GM23338 (cell line): ENCODE data around the gene CASS4. TPM values are rescaled to one million over a fixed set of nuclear protein-coding genes. Genes with fewer than 3 reads are reported as not detected.

Source experiments
- ATAC-seq: fragments of 200-7000 bp; cut with Tn5 transposase; 3 replicates; pipeline ENCODE4 v1.9.1; 2020
- DNase-seq: peaks from one replicate; pipeline ENCODE4 v3.0.0-alpha.2; 2015; ENCODE audit warnings: low spot score
- H2AFZ ChIP-seq: fragments of 200-600 bp; sonication (generic); 2 replicates; pipeline ENCODE4 v1.8.0; 2016; ENCODE audit warnings: antibody characterized with exemption, mild to moderate bottlenecking, moderate library complexity
- H3F3A ChIP-seq: fragments of 200-600 bp; sonication (generic); replicated peaks from 2 replicates; pipeline ENCODE4 v1.8.0; 2017; ENCODE audit warnings: antibody characterized with exemption, mixed run types, low read depth
- H3K27ac ChIP-seq: fragments of 200-600 bp; sonication (generic); 2 replicates; pipeline ENCODE4 v1.6.1; 2016; ENCODE audit warnings: low read depth
- H3K27me3 ChIP-seq: fragments of 200-600 bp; sonication (generic); 2 replicates; pipeline ENCODE4 v1.8.0; 2016; ENCODE audit warnings: mild to moderate bottlenecking, mixed run types, moderate library complexity; ENCODE audit not compliant: insufficient read depth
- H3K36me3 ChIP-seq: fragments of 200-600 bp; sonication (generic); 2 replicates; pipeline ENCODE4 v1.8.0; 2016; ENCODE audit warnings: mild to moderate bottlenecking; ENCODE audit not compliant: insufficient read depth
- H3K4me1 ChIP-seq: fragments of 200-600 bp; sonication (generic); 2 replicates; pipeline ENCODE4 v1.8.0; 2016; ENCODE audit warnings: mild to moderate bottlenecking, moderate library complexity; ENCODE audit not compliant: insufficient read depth
- H3K4me2 ChIP-seq: fragments of 200-600 bp; sonication (generic); 2 replicates; pipeline ENCODE4 v1.7.1; 2017; ENCODE audit warnings: mixed run types
- H3K4me3 ChIP-seq: fragments of 200-600 bp; sonication (generic); 2 replicates; pipeline ENCODE4 v1.6.1; 2016; ENCODE audit warnings: mixed run types
- H3K79me2 ChIP-seq: fragments of 200-600 bp; sonication (generic); replicated peaks from 2 replicates; pipeline ENCODE4 v1.8.0; 2017; ENCODE audit warnings: mild to moderate bottlenecking; ENCODE audit not compliant: insufficient read depth
- H3K9me2 ChIP-seq: fragments of 200-600 bp; sonication (generic); 2 replicates; pipeline ENCODE4 v1.8.0; 2017; ENCODE audit not compliant: insufficient read depth
- H4K20me1 ChIP-seq: fragments of 200-600 bp; sonication (generic); replicated peaks from 2 replicates; pipeline ENCODE4 v1.8.0; 2017; ENCODE audit warnings: mild to moderate bottlenecking; ENCODE audit not compliant: insufficient read depth
- H3K27ac Mint-ChIP-seq: 2 replicates; pipeline ENCODE4 v1.8.0; 2020; ENCODE audit warnings: inconsistent platforms, mild to moderate bottlenecking, moderate library complexity, mixed read lengths
- H3K27me3 Mint-ChIP-seq: 3 replicates; pipeline ENCODE4 v1.8.0; 2022; ENCODE audit warnings: low read depth, mild to moderate bottlenecking, moderate library complexity, mixed read lengths, inconsistent platforms; ENCODE audit not compliant: insufficient read depth, poor library complexity
- H3K36me3 Mint-ChIP-seq: 3 replicates; pipeline ENCODE4 v1.8.0; 2021; ENCODE audit warnings: low read depth, mild to moderate bottlenecking, inconsistent platforms, moderate library complexity, mixed read lengths
- H3K4me1 Mint-ChIP-seq: 3 replicates; pipeline ENCODE4 v1.8.0; 2020; ENCODE audit warnings: mild to moderate bottlenecking, inconsistent platforms, mixed read lengths
- H3K4me3 Mint-ChIP-seq: 3 replicates; pipeline ENCODE4 v1.8.0; 2021; ENCODE audit warnings: moderate library complexity, mild to moderate bottlenecking, inconsistent platforms, mixed read lengths
- H3K9me3 Mint-ChIP-seq: 3 replicates; pipeline ENCODE4 v1.8.0; 2020; ENCODE audit warnings: moderate library complexity, mild to moderate bottlenecking, inconsistent platforms, mixed read lengths
- CREB1 ChIP-seq: fragments of 250-450 bp; sonication (Bioruptor Pico); IDR thresholded peaks from 2 replicates; pipeline ENCODE4 v1.5.0; 2020; ENCODE audit warnings: low read depth, mild to moderate bottlenecking, moderate library complexity
- EZH2 ChIP-seq: fragments of 200-600 bp; sonication (generic); IDR thresholded peaks from one replicate; pipeline ENCODE4 v1.8.0; 2017; ENCODE audit warnings: antibody characterized with exemption, mild to moderate bottlenecking, low read depth; ENCODE audit not compliant: unreplicated experiment
- EZH2phosphoT487 ChIP-seq: fragments of 200-600 bp; sonication (generic); IDR thresholded peaks from one replicate; pipeline ENCODE4 v1.8.1; 2018; ENCODE audit warnings: antibody characterized with exemption; ENCODE audit not compliant: unreplicated experiment
- JUNB ChIP-seq: IDR thresholded peaks from one replicate; pipeline ENCODE4 v1.6.1; 2016; ENCODE audit warnings: antibody characterized with exemption; ENCODE audit not compliant: unreplicated experiment
- NANOG ChIP-seq: IDR thresholded peaks from 2 replicates; pipeline ENCODE4 v1.6.1; 2016; ENCODE audit warnings: antibody characterized with exemption, borderline replicate concordance
- POLR2AphosphoS5 ChIP-seq: IDR thresholded peaks from 2 replicates; pipeline ENCODE4 v1.6.1; 2016; ENCODE audit warnings: antibody characterized with exemption, low read depth
- STAT1 ChIP-seq: IDR thresholded peaks from one replicate; pipeline ENCODE4 v1.6.1; 2016; ENCODE audit warnings: antibody characterized with exemption; ENCODE audit not compliant: unreplicated experiment
- ZNF114 ChIP-seq: fragments of 250-450 bp; sonication (Bioruptor Pico); IDR thresholded peaks from 2 replicates; pipeline ENCODE4 v1.5.0; 2020; ENCODE audit warnings: mild to moderate bottlenecking, moderate library complexity
- ZNF331 ChIP-seq: fragments of 250-450 bp; sonication (Bioruptor Pico); IDR thresholded peaks from 2 replicates; pipeline ENCODE4 v1.5.0; 2020; ENCODE audit warnings: low read depth, mild to moderate bottlenecking, moderate library complexity
- polyA plus RNA-seq: library from polyadenylated mRNA; unstranded; fragments of >200 nt; fragmentation: Nextera tagmentation; extraction: Ambion mirVana; gene quantifications from 2 replicates; pipeline ENCODE4 v1.2.1, GENCODE V29; 2016
- total RNA-seq: library from RNA; depleted of rRNA; stranded (reverse); fragments of >200 nt; shearing (Covaris generic); gene quantifications from 2 replicates; pipeline ENCODE4 v1.2.3, GENCODE V29; 2014
- TF ChIP-seq, protein P1 (sequence below), 2 experiments: fragments of 200-600 bp in 1 of 2; sonication (generic) in 1 of 2; conservative IDR thresholded peaks; 2 replicates each; pipeline versions ENCODE4 v1.5.1 to v1.6.1; 2016 to 2017; ENCODE audit warnings: antibody characterized with exemption in 2 of 2, low read depth in 2 of 2, mild to moderate bottlenecking in 2 of 2, moderate library complexity in 1 of 2
- TF ChIP-seq, protein P2 (sequence below): fragments of 250-450 bp; sonication (Bioruptor Pico); IDR thresholded peaks from 2 replicates; pipeline ENCODE4 v1.5.0; 2020; ENCODE audit warnings: mild to moderate bottlenecking, moderate library complexity
- TF ChIP-seq, protein P3 (sequence below): IDR thresholded peaks from one replicate; pipeline ENCODE4 v1.6.1; 2018; ENCODE audit warnings: antibody characterized with exemption; ENCODE audit not compliant: unreplicated experiment
- TF ChIP-seq, protein P4 (sequence below): IDR thresholded peaks from 2 replicates; pipeline ENCODE4 v1.6.1; 2016; ENCODE audit warnings: antibody characterized with exemption

Gene CASS4
- total and polyA plus RNA-seq, 2 experiments from 2014 or later: not detected

DNA sequence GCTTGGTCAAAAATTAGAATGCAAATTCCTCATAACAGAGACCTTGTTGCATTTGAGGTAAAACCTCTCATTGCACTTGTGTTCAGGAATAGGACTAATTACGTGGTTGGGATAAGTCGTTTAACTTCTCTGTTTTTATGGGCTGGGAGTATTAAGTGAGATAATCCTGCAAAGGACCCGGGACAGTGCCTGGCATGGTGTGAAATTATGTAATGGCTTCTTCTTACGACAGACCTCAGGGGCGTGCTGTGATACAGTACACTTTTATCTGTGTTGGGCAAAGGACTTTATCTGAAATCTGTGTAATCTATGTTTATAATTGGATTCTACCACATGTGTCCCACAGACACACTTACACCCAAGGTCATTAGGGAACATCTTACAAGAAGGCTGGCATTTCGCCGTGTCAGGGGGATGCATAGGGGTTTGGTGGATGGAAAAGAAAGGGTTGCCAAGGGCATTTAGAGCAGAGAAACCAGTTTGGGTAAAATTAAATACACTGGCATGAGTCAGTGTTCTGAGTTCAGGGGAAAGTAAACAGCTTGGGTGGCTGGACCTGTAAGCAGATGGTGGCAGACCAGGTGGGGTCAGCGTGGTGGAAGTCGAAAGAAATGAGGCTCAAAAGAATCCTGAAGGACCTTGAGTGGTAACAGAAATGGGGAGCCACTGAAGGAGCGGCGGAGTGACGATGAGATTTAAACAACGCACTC lies 39.2 kb downstream of the CASS4 start:
- no peaks in the 10 kb centered on the region for H3K4me1 ChIP-seq
- TF ChIP-seq ZNF331 (CRISPR knock-in tag) (no peak), ZNF114 (CRISPR knock-in tag) (no peak), EZH2phosphoT487 (no peak), JUNB (no peak), STAT1 (no peak), CREB1 (no peak), NANOG (no peak), POLR2AphosphoS5 (no peak), EZH2 (no peak)
- TF ChIP-seq, protein P1, sequence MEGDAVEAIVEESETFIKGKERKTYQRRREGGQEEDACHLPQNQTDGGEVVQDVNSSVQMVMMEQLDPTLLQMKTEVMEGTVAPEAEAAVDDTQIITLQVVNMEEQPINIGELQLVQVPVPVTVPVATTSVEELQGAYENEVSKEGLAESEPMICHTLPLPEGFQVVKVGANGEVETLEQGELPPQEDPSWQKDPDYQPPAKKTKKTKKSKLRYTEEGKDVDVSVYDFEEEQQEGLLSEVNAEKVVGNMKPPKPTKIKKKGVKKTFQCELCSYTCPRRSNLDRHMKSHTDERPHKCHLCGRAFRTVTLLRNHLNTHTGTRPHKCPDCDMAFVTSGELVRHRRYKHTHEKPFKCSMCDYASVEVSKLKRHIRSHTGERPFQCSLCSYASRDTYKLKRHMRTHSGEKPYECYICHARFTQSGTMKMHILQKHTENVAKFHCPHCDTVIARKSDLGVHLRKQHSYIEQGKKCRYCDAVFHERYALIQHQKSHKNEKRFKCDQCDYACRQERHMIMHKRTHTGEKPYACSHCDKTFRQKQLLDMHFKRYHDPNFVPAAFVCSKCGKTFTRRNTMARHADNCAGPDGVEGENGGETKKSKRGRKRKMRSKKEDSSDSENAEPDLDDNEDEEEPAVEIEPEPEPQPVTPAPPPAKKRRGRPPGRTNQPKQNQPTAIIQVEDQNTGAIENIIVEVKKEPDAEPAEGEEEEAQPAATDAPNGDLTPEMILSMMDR (conservative IDR thresholded peaks at IDR 0.05; ENCODE audit: low read depth in 2 of 2): no peak
- TF ChIP-seq, protein P2, sequence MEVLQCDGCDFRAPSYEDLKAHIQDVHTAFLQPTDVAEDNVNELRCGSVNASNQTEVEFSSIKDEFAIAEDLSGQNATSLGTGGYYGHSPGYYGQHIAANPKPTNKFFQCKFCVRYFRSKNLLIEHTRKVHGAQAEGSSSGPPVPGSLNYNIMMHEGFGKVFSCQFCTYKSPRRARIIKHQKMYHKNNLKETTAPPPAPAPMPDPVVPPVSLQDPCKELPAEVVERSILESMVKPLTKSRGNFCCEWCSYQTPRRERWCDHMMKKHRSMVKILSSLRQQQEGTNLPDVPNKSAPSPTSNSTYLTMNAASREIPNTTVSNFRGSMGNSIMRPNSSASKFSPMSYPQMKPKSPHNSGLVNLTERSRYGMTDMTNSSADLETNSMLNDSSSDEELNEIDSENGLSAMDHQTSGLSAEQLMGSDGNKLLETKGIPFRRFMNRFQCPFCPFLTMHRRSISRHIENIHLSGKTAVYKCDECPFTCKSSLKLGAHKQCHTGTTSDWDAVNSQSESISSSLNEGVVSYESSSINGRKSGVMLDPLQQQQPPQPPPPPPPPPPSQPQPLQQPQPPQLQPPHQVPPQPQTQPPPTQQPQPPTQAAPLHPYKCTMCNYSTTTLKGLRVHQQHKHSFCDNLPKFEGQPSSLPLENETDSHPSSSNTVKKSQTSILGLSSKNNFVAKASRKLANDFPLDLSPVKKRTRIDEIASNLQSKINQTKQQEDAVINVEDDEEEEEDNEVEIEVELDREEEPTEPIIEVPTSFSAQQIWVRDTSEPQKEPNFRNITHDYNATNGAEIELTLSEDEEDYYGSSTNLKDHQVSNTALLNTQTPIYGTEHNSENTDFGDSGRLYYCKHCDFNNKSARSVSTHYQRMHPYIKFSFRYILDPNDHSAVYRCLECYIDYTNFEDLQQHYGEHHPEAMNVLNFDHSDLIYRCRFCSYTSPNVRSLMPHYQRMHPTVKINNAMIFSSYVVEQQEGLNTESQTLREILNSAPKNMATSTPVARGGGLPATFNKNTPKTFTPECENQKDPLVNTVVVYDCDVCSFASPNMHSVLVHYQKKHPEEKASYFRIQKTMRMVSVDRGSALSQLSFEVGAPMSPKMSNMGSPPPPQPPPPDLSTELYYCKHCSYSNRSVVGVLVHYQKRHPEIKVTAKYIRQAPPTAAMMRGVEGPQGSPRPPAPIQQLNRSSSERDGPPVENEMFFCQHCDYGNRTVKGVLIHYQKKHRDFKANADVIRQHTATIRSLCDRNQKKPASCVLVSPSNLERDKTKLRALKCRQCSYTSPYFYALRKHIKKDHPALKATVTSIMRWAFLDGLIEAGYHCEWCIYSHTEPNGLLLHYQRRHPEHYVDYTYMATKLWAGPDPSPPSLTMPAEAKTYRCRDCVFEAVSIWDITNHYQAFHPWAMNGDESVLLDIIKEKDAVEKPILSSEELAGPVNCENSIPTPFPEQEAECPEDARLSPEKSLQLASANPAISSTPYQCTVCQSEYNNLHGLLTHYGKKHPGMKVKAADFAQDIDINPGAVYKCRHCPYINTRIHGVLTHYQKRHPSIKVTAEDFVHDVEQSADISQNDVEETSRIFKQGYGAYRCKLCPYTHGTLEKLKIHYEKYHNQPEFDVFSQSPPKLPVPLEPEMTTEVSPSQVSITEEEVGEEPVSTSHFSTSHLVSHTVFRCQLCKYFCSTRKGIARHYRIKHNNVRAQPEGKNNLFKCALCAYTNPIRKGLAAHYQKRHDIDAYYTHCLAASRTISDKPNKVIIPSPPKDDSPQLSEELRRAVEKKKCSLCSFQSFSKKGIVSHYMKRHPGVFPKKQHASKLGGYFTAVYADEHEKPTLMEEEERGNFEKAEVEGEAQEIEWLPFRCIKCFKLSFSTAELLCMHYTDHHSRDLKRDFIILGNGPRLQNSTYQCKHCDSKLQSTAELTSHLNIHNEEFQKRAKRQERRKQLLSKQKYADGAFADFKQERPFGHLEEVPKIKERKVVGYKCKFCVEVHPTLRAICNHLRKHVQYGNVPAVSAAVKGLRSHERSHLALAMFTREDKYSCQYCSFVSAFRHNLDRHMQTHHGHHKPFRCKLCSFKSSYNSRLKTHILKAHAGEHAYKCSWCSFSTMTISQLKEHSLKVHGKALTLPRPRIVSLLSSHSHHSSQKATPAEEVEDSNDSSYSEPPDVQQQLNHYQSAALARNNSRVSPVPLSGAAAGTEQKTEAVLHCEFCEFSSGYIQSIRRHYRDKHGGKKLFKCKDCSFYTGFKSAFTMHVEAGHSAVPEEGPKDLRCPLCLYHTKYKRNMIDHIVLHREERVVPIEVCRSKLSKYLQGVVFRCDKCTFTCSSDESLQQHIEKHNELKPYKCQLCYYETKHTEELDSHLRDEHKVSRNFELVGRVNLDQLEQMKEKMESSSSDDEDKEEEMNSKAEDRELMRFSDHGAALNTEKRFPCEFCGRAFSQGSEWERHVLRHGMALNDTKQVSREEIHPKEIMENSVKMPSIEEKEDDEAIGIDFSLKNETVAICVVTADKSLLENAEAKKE (CRISPR knock-in tag): no peak
- TF ChIP-seq, protein P3, sequence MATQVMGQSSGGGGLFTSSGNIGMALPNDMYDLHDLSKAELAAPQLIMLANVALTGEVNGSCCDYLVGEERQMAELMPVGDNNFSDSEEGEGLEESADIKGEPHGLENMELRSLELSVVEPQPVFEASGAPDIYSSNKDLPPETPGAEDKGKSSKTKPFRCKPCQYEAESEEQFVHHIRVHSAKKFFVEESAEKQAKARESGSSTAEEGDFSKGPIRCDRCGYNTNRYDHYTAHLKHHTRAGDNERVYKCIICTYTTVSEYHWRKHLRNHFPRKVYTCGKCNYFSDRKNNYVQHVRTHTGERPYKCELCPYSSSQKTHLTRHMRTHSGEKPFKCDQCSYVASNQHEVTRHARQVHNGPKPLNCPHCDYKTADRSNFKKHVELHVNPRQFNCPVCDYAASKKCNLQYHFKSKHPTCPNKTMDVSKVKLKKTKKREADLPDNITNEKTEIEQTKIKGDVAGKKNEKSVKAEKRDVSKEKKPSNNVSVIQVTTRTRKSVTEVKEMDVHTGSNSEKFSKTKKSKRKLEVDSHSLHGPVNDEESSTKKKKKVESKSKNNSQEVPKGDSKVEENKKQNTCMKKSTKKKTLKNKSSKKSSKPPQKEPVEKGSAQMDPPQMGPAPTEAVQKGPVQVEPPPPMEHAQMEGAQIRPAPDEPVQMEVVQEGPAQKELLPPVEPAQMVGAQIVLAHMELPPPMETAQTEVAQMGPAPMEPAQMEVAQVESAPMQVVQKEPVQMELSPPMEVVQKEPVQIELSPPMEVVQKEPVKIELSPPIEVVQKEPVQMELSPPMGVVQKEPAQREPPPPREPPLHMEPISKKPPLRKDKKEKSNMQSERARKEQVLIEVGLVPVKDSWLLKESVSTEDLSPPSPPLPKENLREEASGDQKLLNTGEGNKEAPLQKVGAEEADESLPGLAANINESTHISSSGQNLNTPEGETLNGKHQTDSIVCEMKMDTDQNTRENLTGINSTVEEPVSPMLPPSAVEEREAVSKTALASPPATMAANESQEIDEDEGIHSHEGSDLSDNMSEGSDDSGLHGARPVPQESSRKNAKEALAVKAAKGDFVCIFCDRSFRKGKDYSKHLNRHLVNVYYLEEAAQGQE: no peak
- TF ChIP-seq, protein P4, sequence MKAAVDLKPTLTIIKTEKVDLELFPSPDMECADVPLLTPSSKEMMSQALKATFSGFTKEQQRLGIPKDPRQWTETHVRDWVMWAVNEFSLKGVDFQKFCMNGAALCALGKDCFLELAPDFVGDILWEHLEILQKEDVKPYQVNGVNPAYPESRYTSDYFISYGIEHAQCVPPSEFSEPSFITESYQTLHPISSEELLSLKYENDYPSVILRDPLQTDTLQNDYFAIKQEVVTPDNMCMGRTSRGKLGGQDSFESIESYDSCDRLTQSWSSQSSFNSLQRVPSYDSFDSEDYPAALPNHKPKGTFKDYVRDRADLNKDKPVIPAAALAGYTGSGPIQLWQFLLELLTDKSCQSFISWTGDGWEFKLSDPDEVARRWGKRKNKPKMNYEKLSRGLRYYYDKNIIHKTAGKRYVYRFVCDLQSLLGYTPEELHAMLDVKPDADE: no peak
- H3K4me2 ChIP-seq: no peak overlapping the region
- H3K79me2 ChIP-seq: no peaks in the 10 kb centered on the region
- no peaks in the 10 kb centered on the region for H3K27me3 ChIP-seq
- H3K9me3 Mint-ChIP-seq: no peaks in the 10 kb centered on the region
- H3K27ac Mint-ChIP-seq: no peak overlapping the region
- H3K4me3 Mint-ChIP-seq: no peak overlapping the region
- ATAC-seq (no peak), DNase-seq (no peak)
- H3K36me3 Mint-ChIP-seq: no peaks in the 10 kb centered on the region
- no peaks in the 10 kb centered on the region for H3K36me3 ChIP-seq
- H3K27me3 Mint-ChIP-seq: peaks cover 5% of the 10 kb centered on the region
- H4K20me1 ChIP-seq: no peaks in the 10 kb centered on the region
- H3K4me1 Mint-ChIP-seq: no peaks in the 10 kb centered on the region; the same call in 2 of the 3 replicates
- H3F3A ChIP-seq: no peaks in the 10 kb centered on the region
- H3K9me2 ChIP-seq: no peaks in the 10 kb centered on the region
- no peak overlapping the region for H2AFZ ChIP-seq
- H3K27ac ChIP-seq: no peak overlapping the region
- H3K4me3 ChIP-seq: no peak overlapping the region
